SK-N-SH treated with all-trans-retinoic acid at 6 μM for 48 hours (cell line): ENCODE results near the gene CDC45.

Experiments used
- CSDC2 ChIP-seq: fragments of 250-450 bp; sonication (Bioruptor Pico); IDR thresholded peaks from 2 replicates; pipeline ENCODE4 v1.5.0; 2020; ENCODE audit warnings: mild to moderate bottlenecking, moderate library complexity
- ISL1 ChIP-seq: fragments of 250-450 bp; sonication (Bioruptor Pico); IDR thresholded peaks from 2 replicates; pipeline ENCODE4 v2.1.2; 2022; ENCODE audit warnings: mild to moderate bottlenecking, moderate library complexity
- RARB ChIP-seq: fragments of 250-450 bp; sonication (Bioruptor Pico); IDR thresholded peaks from 2 replicates; pipeline ENCODE4 v1.8.0; 2021; ENCODE audit warnings: mild to moderate bottlenecking, moderate library complexity
- SNAI2 ChIP-seq: fragments of 250-450 bp; sonication (Bioruptor Pico); IDR thresholded peaks from 2 replicates; pipeline ENCODE4 v1.5.0; 2020; ENCODE audit warnings: mild to moderate bottlenecking, moderate library complexity
- TCF4 ChIP-seq: fragments of 250-450 bp; sonication (Bioruptor Pico); IDR thresholded peaks from 2 replicates; pipeline ENCODE4 v1.8.0; 2021; ENCODE audit warnings: mild to moderate bottlenecking, moderate library complexity, borderline replicate concordance
- ZFP30 ChIP-seq: fragments of 450-650 bp; formaldehyde crosslinking; IDR thresholded peaks from 2 replicates; pipeline ENCODE4 v1.5.0; 2022; ENCODE audit warnings: mild to moderate bottlenecking, moderate library complexity
- ZNF565 ChIP-seq: fragments of 450-650 bp; formaldehyde crosslinking; conservative IDR thresholded peaks from 2 replicates; pipeline ENCODE4 v1.5.0; 2020; ENCODE audit warnings: low read depth, mild to moderate bottlenecking, moderate library complexity
- TF ChIP-seq, protein P1 (sequence below): fragments of 250-450 bp; sonication (Bioruptor Pico); IDR thresholded peaks from 2 replicates; pipeline ENCODE4 v1.5.1; 2020; ENCODE audit warnings: low read depth, mild to moderate bottlenecking, moderate library complexity
- TF ChIP-seq, protein P2 (sequence below): fragments of 250-450 bp; sonication (Bioruptor Pico); IDR thresholded peaks from 2 replicates; pipeline ENCODE4 v1.8.0; 2021; ENCODE audit warnings: low read depth, mild to moderate bottlenecking, moderate library complexity, borderline replicate concordance
- TF ChIP-seq, protein P3 (sequence below): fragments of 250-450 bp; sonication (Bioruptor Pico); IDR thresholded peaks from 2 replicates; pipeline ENCODE4 v1.8.0; 2020; ENCODE audit warnings: mild to moderate bottlenecking, moderate library complexity, borderline replicate concordance

DNA sequence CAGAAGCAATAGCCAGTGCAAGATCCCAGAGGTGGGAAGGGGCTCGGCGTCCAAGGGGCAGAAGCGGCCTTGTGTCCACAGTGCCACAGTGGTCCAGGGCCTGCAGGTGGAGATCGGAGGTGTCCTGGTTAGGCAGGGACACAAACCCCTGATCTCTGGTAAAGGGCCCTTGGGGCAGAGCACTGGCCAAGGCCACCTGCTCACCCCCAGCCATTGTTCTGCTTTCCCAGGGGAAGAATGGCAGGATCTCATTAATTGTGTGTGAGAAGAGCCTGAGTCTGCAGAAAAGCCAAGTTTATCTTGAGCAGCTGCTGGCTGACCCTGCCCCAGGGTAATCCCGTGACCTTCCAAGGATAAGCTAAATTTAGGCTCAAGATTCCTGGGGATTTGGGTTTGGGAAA lies 47.6 kb downstream of the CDC45 start:
- TF ChIP-seq, protein P1, sequence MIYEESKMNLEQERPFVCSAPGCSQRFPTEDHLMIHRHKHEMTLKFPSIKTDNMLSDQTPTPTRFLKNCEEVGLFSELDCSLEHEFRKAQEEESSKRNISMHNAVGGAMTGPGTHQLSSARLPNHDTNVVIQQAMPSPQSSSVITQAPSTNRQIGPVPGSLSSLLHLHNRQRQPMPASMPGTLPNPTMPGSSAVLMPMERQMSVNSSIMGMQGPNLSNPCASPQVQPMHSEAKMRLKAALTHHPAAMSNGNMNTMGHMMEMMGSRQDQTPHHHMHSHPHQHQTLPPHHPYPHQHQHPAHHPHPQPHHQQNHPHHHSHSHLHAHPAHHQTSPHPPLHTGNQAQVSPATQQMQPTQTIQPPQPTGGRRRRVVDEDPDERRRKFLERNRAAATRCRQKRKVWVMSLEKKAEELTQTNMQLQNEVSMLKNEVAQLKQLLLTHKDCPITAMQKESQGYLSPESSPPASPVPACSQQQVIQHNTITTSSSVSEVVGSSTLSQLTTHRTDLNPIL, result no peak
- TF ChIP-seq ISL1 (CRISPR knock-in tag), result no peak
- TF ChIP-seq, protein P2, sequence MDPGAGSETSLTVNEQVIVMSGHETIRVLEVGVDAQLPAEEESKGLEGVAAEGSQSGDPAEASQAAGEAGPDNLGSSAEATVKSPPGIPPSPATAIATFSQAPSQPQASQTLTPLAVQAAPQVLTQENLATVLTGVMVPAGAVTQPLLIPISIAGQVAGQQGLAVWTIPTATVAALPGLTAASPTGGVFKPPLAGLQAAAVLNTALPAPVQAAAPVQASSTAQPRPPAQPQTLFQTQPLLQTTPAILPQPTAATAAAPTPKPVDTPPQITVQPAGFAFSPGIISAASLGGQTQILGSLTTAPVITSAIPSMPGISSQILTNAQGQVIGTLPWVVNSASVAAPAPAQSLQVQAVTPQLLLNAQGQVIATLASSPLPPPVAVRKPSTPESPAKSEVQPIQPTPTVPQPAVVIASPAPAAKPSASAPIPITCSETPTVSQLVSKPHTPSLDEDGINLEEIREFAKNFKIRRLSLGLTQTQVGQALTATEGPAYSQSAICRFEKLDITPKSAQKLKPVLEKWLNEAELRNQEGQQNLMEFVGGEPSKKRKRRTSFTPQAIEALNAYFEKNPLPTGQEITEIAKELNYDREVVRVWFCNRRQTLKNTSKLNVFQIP (CRISPR knock-in tag), result no peak
- no peak for TF ChIP-seq ZFP30 (CRISPR knock-in tag)
- no peak for TF ChIP-seq SNAI2 (CRISPR knock-in tag)
- no peak for TF ChIP-seq TCF4
- no peak for TF ChIP-seq ZNF565
- no peak for TF ChIP-seq RARB (CRISPR knock-in tag)
- TF ChIP-seq, protein P3, sequence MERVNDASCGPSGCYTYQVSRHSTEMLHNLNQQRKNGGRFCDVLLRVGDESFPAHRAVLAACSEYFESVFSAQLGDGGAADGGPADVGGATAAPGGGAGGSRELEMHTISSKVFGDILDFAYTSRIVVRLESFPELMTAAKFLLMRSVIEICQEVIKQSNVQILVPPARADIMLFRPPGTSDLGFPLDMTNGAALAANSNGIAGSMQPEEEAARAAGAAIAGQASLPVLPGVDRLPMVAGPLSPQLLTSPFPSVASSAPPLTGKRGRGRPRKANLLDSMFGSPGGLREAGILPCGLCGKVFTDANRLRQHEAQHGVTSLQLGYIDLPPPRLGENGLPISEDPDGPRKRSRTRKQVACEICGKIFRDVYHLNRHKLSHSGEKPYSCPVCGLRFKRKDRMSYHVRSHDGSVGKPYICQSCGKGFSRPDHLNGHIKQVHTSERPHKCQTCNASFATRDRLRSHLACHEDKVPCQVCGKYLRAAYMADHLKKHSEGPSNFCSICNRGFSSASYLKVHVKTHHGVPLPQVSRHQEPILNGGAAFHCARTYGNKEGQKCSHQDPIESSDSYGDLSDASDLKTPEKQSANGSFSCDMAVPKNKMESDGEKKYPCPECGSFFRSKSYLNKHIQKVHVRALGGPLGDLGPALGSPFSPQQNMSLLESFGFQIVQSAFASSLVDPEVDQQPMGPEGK, result no peak
- TF ChIP-seq CSDC2 (CRISPR knock-in tag), result no peak
